Activated CD8-positive, alpha-beta memory T cell treated with anti-CD3 and anti-CD28 coated beads, Interleukin-2, amount 50 U/mL, for 1 hour (primary cell): Measurements from ENCODE around the gene MED10.

ENCODE experiments used
- DNase-seq: peaks from one replicate; pipeline ENCODE4 v3.0.0-alpha.2; 2020; ENCODE audit errors: extremely low read depth

MED10 gene, protein sequence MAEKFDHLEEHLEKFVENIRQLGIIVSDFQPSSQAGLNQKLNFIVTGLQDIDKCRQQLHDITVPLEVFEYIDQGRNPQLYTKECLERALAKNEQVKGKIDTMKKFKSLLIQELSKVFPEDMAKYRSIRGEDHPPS

DNA sequence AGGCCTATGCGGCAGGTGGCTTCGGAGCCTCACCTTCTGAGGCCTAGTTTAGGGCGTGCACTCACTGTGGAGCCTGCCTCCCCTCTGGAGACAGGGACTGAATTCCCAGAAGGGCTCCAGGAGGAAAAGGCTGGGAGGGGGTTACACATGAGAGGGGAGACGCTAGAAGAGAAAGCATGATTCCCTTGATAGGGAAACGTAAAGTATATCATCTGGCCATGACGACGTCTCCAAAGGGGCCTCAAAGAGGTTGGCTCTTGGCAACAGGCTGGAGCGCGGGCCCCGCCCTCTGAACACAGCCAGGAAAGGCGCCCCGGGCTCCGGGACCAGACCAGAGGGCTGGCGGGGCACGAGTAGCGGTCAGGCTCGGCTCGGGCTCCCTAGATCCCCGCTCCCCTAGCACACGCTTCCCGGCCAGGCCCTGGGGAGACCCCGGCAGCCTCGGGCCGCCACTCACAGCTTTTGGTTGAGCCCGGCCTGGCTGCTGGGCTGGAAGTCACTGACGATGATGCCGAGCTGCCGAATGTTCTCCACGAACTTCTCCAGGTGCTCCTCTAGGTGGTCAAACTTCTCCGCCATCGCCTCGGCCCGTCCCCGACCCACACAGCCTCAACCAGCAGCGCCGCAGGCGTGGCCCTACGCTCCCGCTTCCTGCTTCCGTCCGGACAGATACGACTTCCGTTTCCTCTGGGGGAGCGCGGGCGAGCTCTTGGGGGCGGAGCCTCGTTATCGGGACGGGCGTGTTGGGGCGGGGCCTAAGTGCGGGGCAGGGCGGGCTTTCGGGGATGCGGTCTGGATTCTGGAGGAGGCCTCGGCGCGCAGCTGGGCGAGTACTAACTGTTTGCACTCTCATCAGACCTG lies at the start of gene MED10:
TSS of gene MED10 (minus strand) at position 643 of the 861 bp plus-strand sequence. CDS start at position 579, 64 bp downstream.
- DNase-seq: peak; percentile 78

DNA sequence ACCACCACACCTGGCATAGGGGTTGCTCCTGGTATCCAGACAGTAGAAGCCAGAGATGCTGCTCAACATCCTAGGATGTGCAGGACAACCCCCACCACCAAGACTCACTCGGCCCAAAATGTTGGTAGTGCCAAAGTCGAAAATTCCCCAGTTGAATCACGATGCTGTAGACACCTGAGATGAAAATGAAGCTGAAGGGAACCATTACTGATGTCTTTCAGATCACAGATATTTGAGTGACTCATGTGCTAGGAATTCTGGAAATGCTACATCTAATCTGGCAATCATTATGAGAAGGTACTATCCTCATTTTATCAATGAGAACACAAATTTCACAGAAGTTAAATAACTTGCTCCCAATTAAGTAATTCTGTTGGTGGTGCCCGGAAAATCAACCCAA lies 49.3 kb upstream of the MED10 start:
- no peak for DNase-seq

DNA sequence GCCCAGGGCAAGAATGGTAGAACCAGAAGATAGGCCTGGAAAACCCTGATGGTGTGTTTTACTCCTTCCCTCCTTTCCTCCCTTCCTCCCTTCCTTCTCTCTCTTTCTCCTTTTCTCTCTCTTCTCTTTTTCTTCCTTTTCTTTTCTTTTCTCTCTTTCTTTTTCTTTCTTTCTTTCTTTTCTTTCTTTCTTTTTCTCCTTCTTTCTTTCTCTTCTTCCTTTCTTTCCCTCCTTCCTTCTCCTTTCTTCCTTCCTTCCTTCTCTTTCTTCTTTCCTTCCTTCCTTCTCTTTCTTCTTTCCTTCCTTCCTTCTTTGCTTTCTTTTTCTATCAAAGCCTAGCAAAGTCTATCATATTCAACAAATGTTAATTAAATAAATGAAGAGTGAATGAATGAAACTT lies 46.4 kb upstream of the MED10 start:
- no peak for DNase-seq

DNA sequence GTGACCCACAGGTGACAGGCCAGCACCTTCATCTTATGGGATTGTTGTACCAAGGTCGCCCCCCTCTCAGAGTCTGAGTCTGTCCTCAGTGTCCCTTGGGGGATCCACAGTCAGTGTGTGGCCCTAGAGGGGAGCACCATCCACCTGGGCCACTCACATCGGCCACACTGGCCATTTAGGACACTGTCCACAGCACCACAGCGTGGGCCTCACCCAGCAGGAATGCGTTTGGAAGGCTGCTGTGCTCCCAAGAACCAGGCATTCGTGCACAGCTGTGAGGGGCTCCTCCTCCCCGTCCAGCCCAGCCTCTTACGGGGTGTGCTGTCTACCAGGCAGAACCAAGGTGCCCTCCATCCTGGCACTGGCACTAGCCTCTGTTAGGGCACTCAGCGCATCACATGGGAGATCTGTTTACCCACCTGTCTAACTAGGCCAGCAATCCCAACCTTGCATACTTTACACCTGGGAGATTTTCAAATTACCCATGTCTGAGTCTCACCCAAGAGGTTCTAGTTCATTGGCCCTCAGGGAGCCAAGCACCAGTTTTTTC lies 45.8 kb upstream of the MED10 start:
- no peak for DNase-seq

DNA sequence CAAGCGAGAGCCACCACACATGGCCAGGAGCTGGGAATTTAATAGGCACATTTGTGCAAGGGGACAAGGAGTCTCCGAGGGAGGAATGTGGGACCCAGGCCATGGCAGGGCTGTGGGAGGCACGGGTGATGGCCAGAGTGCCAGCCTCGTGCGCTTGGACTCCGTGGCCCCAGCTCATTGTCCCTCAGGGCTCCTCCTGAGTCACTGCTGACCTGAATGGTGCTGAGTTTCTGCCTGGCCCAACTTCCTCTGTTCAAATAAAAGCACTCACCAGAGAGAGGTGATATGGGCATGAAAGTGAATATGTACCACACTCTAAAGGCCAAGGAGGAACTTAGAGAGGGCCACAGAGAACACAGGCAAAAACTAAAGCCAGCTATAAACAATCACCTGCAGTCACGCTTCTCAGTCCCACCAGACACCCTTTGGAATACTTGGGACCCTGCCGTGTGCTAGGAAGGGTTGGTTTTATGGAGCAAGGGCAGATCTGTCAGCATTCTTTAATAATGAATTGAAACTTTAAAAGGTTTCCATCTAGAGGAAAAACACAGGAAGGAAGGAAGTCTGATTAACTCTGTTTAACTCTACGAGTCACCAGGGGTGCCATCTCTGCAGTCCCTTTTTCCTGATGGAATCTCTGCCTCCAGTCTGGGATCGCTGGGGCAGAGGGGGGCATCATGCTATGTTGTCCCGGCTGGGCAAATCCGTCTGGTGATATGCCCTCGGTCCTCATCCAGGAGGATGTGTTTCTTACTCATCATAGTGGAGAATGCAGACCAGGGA lies 45.2 kb upstream of the MED10 start:
- no peak for DNase-seq

DNA sequence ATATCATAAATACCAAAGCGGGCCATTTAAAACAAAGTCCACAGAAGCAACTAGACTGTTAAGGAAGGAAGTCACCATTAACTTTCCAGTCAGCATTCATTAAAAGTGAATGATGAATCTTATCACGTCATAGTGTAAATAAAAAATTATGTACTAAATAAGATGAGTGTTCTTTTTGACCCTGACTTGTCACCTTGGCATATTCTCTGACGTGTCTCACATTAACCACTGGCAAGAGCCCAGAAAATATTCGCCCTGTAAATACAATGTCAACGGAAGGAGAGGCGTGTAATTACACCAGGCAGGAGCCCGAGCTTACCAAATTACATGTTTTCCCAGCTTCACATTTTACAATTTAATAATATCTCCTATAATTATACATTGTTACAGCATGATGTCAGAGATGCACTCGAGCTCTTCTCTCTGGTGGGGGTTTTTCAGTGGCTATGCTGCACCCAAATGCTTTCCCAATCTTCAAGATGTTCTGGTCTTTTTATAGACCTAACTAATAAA lies 41.0 kb upstream of the MED10 start:
- DNase-seq: no peak

DNA sequence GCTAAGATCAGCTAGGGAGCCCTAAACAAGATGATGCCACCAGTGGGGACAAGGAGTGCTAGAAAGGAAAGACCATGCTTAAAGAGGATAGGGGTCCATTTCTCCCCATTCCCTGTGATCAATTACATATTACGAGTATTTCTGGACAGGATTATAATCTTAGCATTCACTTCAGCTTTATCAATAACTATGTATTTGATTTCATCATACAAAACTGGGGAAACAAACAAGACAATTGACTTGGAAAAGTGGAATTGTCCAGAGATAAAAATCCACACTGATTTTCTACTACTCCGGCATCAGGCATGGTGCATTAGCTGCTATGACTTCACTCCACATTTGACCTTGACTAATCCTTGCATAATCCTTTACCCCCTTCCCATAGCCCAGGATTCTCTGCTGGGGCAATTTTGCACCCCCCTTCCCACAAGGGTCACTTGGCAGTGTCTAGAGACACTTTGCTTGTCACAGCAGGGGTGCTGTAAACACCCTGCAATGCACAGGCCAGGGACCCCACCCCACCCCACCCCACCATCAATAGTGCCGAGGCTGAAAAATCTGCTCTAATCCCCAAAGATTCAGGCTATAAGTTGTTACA lies 40.4 kb upstream of the MED10 start:
- DNase-seq: no peak

DNA sequence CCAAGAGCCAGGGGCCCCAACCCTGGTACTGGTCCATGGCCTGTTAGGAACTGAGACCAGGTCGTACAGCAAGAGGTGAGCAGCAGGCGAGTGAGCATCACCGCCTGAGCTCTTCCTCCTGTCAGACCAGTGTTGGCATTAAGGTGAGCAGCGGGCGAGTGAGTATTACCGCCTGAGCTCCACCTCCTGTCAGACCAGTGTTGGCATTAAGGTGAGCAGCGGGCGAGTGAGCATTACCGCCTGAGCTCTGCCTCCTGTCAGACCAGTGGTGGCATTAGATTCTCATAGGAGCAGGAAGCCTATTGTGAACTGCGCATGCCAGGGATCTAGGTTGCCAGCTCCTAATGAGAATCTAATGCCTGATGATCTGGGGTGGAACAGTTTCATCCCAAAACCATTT lies 39.3 kb upstream of the MED10 start:
- DNase-seq: no peak

DNA sequence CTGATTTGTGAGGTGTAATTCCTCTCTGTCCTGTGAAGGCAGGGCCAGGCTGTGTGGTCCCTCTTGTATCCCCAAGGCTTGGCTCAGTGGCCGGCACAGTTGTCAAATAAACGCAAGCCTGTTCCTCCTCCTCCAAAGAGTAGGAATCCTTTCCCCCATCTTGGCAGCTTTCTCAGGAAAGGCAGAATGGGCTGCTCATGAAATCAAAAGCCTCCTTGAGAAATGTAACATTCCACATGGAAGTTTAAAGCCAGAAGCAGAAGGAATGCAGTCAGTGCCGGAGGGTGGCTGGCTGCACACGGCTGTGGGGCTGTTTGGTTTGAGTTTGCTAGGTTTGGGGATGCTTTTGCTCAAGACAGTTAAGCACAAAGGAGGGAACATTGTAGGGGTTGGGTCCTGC lies 34.5 kb upstream of the MED10 start:
- DNase-seq: no peak

DNA sequence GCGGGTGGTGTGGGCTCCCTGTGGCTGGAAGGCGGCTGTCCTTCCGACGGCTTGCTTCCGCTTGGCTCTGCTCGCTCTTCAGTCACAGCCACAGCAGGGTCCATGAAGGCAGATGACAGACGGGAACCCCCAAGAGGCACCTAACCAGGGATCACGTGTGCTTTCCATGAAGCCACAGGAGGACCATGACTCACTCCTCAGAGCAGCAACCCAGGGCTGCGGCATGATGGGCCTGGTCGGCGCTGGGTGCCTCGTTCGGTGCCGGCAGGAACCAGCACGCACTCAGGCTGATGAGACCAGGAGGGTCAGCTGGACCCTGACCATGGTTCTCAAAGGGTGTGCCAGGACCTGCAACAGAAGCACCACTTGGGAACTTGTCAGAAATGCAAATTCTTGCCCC lies 32.8 kb upstream of the MED10 start:
- DNase-seq: no peak

DNA sequence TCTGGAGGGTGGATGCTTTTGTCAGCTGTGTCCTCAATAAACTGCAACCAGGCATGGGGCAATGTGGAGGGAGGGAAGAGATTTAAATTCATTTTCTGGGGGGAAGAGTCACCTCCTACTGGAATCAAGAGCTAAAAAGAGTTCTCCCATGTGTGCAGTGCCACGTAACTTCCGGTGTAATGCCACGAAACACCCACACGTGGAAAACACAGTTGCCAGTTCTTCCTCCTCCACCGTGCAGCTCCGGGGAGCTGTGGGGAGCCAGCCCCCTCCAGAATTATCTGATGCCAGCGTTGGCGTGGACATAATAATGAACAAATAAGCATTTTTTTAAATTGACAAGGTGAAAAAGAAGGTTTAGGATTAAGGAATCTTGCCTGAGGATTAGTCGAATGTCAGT lies 32.1 kb upstream of the MED10 start:
- no peak for DNase-seq

DNA sequence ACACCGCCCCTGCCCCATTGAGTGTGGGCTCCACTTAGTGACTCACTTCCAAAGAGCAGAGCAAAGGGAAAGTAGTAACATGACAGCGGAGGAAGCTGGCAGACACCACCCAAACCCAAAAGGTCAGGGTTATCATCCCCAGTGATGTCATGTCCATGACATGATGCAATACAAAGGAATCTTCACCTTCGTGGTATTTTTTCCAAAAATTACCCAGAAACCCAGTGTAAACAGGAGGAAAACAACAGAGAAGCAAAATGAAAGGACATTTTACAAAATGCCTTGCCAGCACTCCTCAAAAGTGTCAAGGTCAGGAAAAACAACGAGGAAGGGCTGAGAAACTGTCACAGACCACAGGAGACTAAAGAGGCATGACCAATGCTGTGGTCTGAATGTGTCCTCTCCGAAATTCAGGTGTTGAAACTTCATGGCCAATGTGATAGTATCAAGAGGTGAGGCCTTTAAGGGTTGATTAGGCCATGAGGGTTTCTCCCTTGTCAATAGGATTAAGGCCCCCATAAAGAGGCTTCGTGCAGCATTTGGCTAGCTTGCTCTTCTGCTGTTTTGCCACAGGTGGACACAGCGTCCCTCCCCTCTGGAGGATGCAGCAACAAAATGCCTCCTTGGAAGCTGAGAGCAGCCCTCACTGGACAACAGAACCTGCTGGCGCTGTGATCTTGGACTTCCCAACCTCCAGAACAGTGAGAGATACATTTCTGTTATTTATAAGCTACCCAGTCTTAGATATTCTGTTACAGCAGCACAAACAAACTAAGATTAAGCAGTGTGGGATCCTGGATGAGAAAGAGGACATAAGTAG lies 30.5 kb upstream of the MED10 start:
- DNase-seq: no peak

DNA sequence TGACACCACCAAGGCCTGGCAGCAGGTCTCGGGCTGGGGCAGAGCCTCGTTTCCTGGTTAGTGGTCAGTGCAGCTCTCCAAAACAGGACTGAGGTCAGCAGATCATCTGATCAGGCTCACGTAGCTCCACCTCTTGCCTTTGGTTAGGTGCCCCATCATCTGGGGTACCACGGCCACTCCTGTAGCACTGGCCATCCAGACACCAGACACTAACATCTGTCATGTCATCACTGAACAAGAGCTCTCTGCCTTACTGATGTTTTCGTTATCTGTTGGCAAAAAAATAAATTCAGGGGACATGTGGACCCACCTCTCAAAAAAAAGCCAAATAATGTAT lies 29.9 kb upstream of the MED10 start:
- DNase-seq: no peak

DNA sequence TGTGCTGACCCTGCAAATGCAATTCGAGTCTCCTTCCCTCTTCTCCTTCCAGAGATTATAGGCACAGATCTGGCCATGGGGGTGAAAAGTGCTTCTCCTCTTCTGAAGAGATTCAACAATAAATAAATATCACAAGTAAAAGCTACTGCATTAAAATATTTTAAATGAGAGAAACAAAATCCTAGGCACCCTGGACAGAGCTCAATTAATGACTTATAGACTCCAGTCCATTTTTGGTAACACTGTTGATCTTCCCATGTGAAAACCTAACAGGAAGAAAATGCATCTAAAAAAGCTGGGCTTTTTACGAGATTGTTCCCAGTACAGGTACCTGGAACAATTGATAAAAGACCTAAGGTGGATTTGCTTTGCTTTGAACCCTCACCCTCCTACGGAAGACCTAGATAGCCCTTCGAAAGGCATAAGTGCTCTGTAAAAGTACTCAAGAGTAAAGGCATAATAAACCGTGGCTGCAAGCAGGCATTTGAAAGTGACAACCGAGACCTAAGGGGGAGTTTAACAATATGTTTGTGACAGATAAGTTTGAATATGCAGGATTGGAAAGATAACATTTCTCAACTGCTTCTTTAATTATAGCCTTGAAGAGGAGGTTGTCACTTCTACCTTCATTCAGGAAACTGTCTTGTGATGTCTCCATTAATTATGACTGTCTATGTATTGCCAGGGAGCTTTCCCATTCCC lies 29.4 kb upstream of the MED10 start:
- DNase-seq: no peak

DNA sequence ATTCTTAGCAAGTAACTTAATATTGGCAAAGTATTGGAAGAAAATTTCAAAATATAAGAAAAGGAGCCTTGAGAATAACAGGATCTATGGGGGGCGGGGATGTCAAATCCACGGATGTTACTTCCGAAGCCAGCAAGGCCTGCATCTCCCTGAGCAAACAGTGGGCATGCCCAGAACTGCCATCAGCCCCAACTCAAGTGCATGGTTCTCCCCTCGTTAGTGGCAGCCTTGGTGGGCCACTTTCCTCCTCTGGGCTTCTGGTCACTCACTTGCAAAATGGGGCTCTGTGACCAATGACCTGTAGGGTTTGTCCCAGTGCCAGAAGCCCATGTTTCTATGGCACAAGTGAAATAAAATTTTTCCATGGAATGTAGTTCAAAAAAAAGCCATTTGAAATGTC lies 27.2 kb upstream of the MED10 start:
- no peak for DNase-seq

DNA sequence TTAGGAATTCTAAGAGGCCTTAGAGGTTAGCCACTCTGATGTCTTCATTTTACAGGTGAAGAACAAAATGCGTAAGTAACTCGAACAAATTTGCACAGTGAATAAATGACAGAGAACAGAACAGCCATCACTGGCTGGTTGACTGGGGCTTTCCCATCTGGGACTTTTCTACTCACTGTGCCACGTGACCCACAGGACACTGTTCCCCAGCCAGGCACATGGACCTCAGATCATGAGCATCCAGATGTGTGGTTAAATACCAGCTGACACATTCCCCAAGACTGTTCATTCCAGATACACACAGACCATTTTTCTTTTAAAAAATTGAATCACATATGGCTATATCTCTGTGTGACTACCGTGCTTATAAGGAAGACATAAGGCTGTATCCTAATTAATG lies 25.8 kb upstream of the MED10 start:
- DNase-seq: no peak

DNA sequence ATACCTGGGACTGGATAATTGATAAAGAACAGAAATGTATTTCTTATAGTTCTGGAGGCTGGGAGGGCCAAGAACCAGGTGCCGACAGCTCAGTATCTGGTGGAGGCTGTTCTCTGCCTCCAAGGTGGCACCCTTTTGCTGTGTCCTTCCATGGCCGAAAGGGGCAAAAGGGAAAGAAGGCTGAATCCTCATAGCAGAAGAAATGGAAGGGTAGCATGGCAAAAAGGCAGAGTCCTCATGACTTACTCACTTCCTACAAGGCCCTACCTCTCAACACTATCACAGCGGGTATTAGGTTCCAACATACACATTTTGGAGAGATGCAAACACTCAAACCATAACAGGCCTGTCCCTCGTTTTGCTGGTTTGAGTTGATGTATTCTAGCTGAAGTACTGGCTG lies 25.1 kb upstream of the MED10 start:
- DNase-seq: no peak

DNA sequence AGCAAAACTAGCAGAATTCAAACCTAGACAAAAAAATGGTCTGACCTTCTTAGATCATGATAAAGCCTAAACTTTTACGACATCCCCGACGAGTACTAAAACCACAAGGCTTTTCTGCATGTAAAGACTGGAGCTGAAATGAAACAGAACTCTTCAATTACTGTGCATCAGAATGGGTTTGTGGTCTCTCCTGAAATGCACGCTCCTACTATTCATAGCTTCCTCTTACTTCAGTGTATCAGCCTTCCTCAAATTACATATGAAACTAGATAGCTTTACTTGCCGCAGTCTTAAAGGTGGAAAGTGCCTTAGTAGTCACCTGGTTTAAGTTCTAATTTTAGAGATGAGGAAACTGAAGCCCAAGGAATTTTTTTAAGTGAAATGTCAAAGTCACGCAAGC lies 24.6 kb upstream of the MED10 start:
- no peak for DNase-seq

DNA sequence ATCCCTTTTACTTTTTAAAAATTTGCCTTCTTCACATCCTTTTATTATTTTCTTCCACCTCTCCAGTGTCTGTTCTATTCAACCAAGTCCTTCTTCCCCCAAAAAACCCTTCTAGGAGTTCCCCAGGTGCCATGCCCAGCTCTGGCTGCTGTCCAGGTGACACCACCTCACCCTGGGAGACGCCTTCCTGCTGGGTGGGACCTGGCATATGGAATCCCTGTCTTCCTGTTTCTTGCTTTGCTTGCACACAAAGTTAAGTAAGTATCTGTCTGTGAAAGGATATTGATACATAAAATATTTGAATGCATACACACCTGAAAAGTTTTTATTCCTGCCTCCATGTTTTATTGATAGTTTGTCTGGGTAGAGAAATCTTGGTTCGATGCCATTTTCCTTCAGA lies 23.1 kb upstream of the MED10 start:
- DNase-seq: no peak
